Stimulated activated CD4-positive, alpha-beta T cell treated with anti-CD3 and anti-CD28 coated beads, Interleukin-12 subunit alpha, Interleukin-12 subunit beta, amount 100 ng/mL, for 48 hours (primary cell): ENCODE results near the gene SLC25A14.
"Not testable (repeated sequence)": the region's sequence is repeated elsewhere in the genome, so short reads cannot be mapped to it uniquely, and the experiment has no call there.

ENCODE experiments used
- DNase-seq, 3 donors: peaks; one replicate each; pipeline ENCODE4 v3.0.0-alpha.2; 2020; ENCODE audit warnings: low read depth in 2 of 3, low spot score in 1 of 3

Gene SLC25A14

GRCh38 chrX:130339408-130340222 lies at the start of gene SLC25A14:
Gene SLC25A14 (plus strand): TSS chrX:130339919. CDS start chrX:130340279, 360 bp downstream.
- peak; percentile 37 to 58 (median 42) for DNase-seq

GRCh38 chrX:130295519-130296296 lies 44.0 kb upstream of the SLC25A14 start:
- DNase-seq = no peak

- no peak for DNase-seq
These were observed 43.4 kb upstream of the SLC25A14 start for GRCh38 chrX:130296297-130296678.

GRCh38 chrX:130296743-130297142 lies 43.0 kb upstream of the SLC25A14 start:
- no peak for DNase-seq

- no peak for DNase-seq
These were observed 40.3 kb upstream of the SLC25A14 start for GRCh38 chrX:130299279-130300009.

GRCh38 chrX:130300010-130300282 lies 39.8 kb upstream of the SLC25A14 start:
- no peak for DNase-seq

- DNase-seq = no peak
These were observed 38.3 kb upstream of the SLC25A14 start for GRCh38 chrX:130301405-130301804.

- no peak for DNase-seq
These were observed 37.7 kb upstream of the SLC25A14 start for GRCh38 chrX:130301977-130302376.

- no peak for DNase-seq
These were observed 34.9 kb upstream of the SLC25A14 start for GRCh38 chrX:130304587-130305368.

- not testable (repeated sequence) for DNase-seq
These were observed 19.8 kb upstream of the SLC25A14 start for GRCh38 chrX:130319886-130320285.

- no peak for DNase-seq
These were observed 18.2 kb upstream of the SLC25A14 start for GRCh38 chrX:130321550-130321949.

- DNase-seq = no peak
These were observed 9.6 kb upstream of the SLC25A14 start for GRCh38 chrX:130330146-130330545.

- peak; percentile 3 to 34 (median 7) for DNase-seq
These were observed 9.0 kb upstream of the SLC25A14 start for GRCh38 chrX:130330706-130331105.

GRCh38 chrX:130336531-130336930 lies 3.2 kb upstream of the SLC25A14 start:
- DNase-seq = no peak

GRCh38 chrX:130338869-130339268 lies 850 bp upstream of the SLC25A14 start:
- DNase-seq = not testable (repeated sequence)

GRCh38 chrX:130340271-130340670 lies 552 bp downstream of the SLC25A14 start:
- no peak for DNase-seq

GRCh38 chrX:130343411-130343810 lies 3.7 kb downstream of the SLC25A14 start:
- DNase-seq = no peak

GRCh38 chrX:130347321-130347720 lies 7.6 kb downstream of the SLC25A14 start:
- DNase-seq = no peak

GRCh38 chrX:130351567-130351966 lies 11.8 kb downstream of the SLC25A14 start:
- DNase-seq = no peak

GRCh38 chrX:130352050-130352449 lies 12.3 kb downstream of the SLC25A14 start:
- DNase-seq = not testable (repeated sequence)

GRCh38 chrX:130376077-130376476 lies 36.4 kb downstream of the SLC25A14 start:
- DNase-seq = no peak
